HepG2 (cell line): ENCODE data around the gene IRF2. TPM values are rescaled to one million over a fixed set of nuclear protein-coding genes. Genes with fewer than 3 reads are reported as not detected.

Experiments
- CENPX ChIP-seq: sonication (generic); formaldehyde crosslinking; IDR thresholded peaks from 2 replicates; pipeline ENCODE4 v1.9.0; 2021; ENCODE audit warnings: mild to moderate bottlenecking, missing genetic modification reagents, moderate library complexity
- CREBL2 ChIP-seq: sonication (generic); formaldehyde crosslinking; IDR thresholded peaks from 2 replicates; pipeline ENCODE4 v1.8.1; 2023; ENCODE audit warnings: missing genetic modification reagents, mild to moderate bottlenecking, borderline replicate concordance
- GATA4 ChIP-seq: sonication (generic); IDR thresholded peaks from 2 replicates; pipeline ENCODE4 v1.6.1; 2016; ENCODE audit warnings: antibody characterized with exemption, low read depth, borderline replicate concordance
- HNF1A ChIP-seq, 2 experiments: sonication (generic) in 1 of 2; formaldehyde crosslinking in 1 of 2; IDR thresholded peaks; 2 replicates each; pipeline versions ENCODE4 v1.4.0 to v1.6.1; 2016 to 2020; ENCODE audit warnings: borderline replicate concordance in 1 of 2, low read depth in 1 of 2, mild to moderate bottlenecking in 1 of 2, missing genetic modification reagents in 1 of 2
- MTA3 ChIP-seq: sonication (generic); formaldehyde crosslinking; IDR thresholded peaks from 2 replicates; pipeline ENCODE4 v1.4.0; 2020; ENCODE audit warnings: missing genetic modification reagents
- MXD3 ChIP-seq: IDR thresholded peaks from 2 replicates; pipeline ENCODE4 v1.6.1; 2016; ENCODE audit warnings: mild to moderate bottlenecking, missing biosample characterization, missing genetic modification reagents
- MYPOP ChIP-seq: sonication (generic); formaldehyde crosslinking; IDR thresholded peaks from 2 replicates; pipeline ENCODE4 v1.8.1; 2023; ENCODE audit warnings: mild to moderate bottlenecking, moderate library complexity, missing genetic modification reagents
- NONO ChIP-seq, 2 experiments: fragments of 450-650 bp in 1 of 2; sonication (generic) in 1 of 2; formaldehyde crosslinking in 1 of 2; IDR thresholded peaks in 1 of 2; conservative IDR thresholded peaks in 1 of 2; 2 replicates each; pipeline versions ENCODE4 v1.6.1 to v1.8.0; 2017 to 2022; ENCODE audit warnings: mild to moderate bottlenecking in 1 of 2, missing genetic modification reagents in 1 of 2, moderate library complexity in 1 of 2
- SIN3A ChIP-seq: IDR thresholded peaks from 2 replicates; pipeline ENCODE4 v1.6.1; 2011; ENCODE audit warnings: low read depth, mild to moderate bottlenecking, control low read depth, low read length, borderline replicate concordance
- SP140L ChIP-seq: sonication (generic); formaldehyde crosslinking; IDR thresholded peaks from 2 replicates; pipeline ENCODE4 v1.4.0; 2020; ENCODE audit warnings: missing genetic modification reagents, borderline replicate concordance
- STAT5B ChIP-seq: sonication (generic); formaldehyde crosslinking; IDR thresholded peaks from 2 replicates; pipeline ENCODE4 v1.4.0; 2020; ENCODE audit warnings: missing genetic modification reagents
- TBX3 ChIP-seq: fragments of 450-650 bp; IDR thresholded peaks from 2 replicates; pipeline ENCODE4 v1.6.1; 2017; ENCODE audit warnings: antibody characterized with exemption, mild to moderate bottlenecking, inconsistent platforms, borderline replicate concordance
- TGIF2 ChIP-seq: IDR thresholded peaks from 2 replicates; pipeline ENCODE4 v1.6.1; 2016; ENCODE audit warnings: control low read depth, missing compliant biosample characterization
- ZEB1 ChIP-seq: IDR thresholded peaks from 2 replicates; pipeline ENCODE4 v1.6.1; 2012; ENCODE audit warnings: mild to moderate bottlenecking, low read depth, inconsistent platforms; ENCODE audit not compliant: insufficient replicate concordance
- ZFX ChIP-seq: sonication (generic); formaldehyde crosslinking; IDR thresholded peaks from 2 replicates; pipeline ENCODE4 v1.4.0; 2020; ENCODE audit warnings: mild to moderate bottlenecking, low read depth, missing genetic modification reagents, moderate library complexity
- ZNF580 ChIP-seq: IDR thresholded peaks from 2 replicates; pipeline ENCODE4 v1.6.1; 2016; ENCODE audit warnings: low read depth, borderline replicate concordance
- ZNF652 ChIP-seq: IDR thresholded peaks from 2 replicates; pipeline ENCODE4 v1.6.1; 2016; ENCODE audit warnings: low read depth, borderline replicate concordance
- ZNF7 ChIP-seq: IDR thresholded peaks from 2 replicates; pipeline ENCODE4 v1.6.1; 2016; ENCODE audit warnings: missing biosample characterization, missing genetic modification reagents
- ZNF761 ChIP-seq: sonication (generic); formaldehyde crosslinking; conservative IDR thresholded peaks from 2 replicates; pipeline ENCODE4 v1.4.0; 2020; ENCODE audit warnings: mild to moderate bottlenecking, missing genetic modification reagents
- ZSCAN21 ChIP-seq: sonication (generic); formaldehyde crosslinking; IDR thresholded peaks from 2 replicates; pipeline ENCODE4 v1.8.0; 2022; ENCODE audit warnings: mild to moderate bottlenecking, missing genetic modification reagents, moderate library complexity, borderline replicate concordance
- polyA plus RNA-seq, 8 experiments: library from polyadenylated mRNA; depleted of rRNA in 3 of 8; stranded (reverse) in 7 of 8; unstranded in 1 of 8; fragments of >200 nt; fragmentation: Illumina TruSeq in 4 of 8; extraction: Trizol in 4 of 8; gene quantifications; 2 replicates each; pipeline versions ENCODE4 v1.2.1 to v1.2.3, GENCODE V29; 2011 to 2016; ENCODE audit warnings: low read depth in 4 of 8, missing spikeins in 1 of 8, mixed read lengths in 1 of 8; ENCODE audit not compliant: insufficient read depth in 1 of 8
- total RNA-seq, 5 experiments: library from RNA; depleted of rRNA; stranded (reverse); fragments of >200 nt; fragmentation: Illumina TruSeq; extraction: Trizol; gene quantifications; 2 replicates each; pipeline ENCODE4 v1.2.3, GENCODE V29; 2016; ENCODE audit warnings: low read depth in 1 of 5

IRF2 gene
- total and polyA plus RNA-seq, 2 of the 13 experiments (the other 11 are each of a cell fraction or from before 2014, with no cell fraction given): 15.5 to 28.8 TPM

GRCh38 chr4:184474263-184475095 is at the start of gene IRF2 (continued):
- TF ChIP-seq SIN3A (peak; percentile 86), SP140L (CRISPR knock-in tag) (no peak), NONO (IDR thresholded peaks at IDR 0.05) (no peak), NONO (CRISPR knock-in tag; conservative IDR thresholded peaks at IDR 0.05) (peak; percentile 91), MXD3 (peak; percentile 75), MYPOP (peak; percentile 85; the same call in 1 of the 2 replicates), CREBL2 (CRISPR knock-in tag) (no peak), ZNF7 (CRISPR knock-in tag) (no peak), TBX3 (peak; percentile 56; the same call in 1 of the 2 replicates), TGIF2 (peak; percentile 76), ZNF761 (CRISPR knock-in tag) (no peak), HNF1A (IDR thresholded peaks at IDR 0.05; ENCODE audit: low read depth) (no peak), HNF1A (CRISPR knock-in tag; IDR thresholded peaks at IDR 0.05; ENCODE audit: borderline replicate concordance) (peak; percentile 74; the same call in 1 of the 2 replicates), STAT5B (0 out of 2 replicates have a peak, but pooled peaks have one; percentile 3), ZNF652 (CRISPR knock-in tag) (no peak), MTA3 (no peak), GATA4 (peak; percentile 30; the same call in 1 of the 2 replicates), ZNF580 (CRISPR knock-in tag) (peak; percentile 58; the same call in 1 of the 2 replicates), CENPX (CRISPR knock-in tag) (no peak), ZSCAN21 (CRISPR knock-in tag) (0 out of 2 replicates have a peak, but pooled peaks have one; percentile 55), ZFX (CRISPR knock-in tag) (peak; percentile 29), ZEB1 (peak; percentile 25)
